Raji (cell line): Measurements from ENCODE around the gene CACNG7.

ENCODE experiments used
- POLR2A ChIP-seq: IDR thresholded peaks from 2 replicates; pipeline ENCODE4 v1.6.1; 2011; ENCODE audit warnings: low read depth, low read length, control low read depth; ENCODE audit not compliant: insufficient read depth

The CACNG7 gene, protein sequence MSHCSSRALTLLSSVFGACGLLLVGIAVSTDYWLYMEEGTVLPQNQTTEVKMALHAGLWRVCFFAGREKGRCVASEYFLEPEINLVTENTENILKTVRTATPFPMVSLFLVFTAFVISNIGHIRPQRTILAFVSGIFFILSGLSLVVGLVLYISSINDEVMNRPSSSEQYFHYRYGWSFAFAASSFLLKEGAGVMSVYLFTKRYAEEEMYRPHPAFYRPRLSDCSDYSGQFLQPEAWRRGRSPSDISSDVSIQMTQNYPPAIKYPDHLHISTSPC

DNA sequence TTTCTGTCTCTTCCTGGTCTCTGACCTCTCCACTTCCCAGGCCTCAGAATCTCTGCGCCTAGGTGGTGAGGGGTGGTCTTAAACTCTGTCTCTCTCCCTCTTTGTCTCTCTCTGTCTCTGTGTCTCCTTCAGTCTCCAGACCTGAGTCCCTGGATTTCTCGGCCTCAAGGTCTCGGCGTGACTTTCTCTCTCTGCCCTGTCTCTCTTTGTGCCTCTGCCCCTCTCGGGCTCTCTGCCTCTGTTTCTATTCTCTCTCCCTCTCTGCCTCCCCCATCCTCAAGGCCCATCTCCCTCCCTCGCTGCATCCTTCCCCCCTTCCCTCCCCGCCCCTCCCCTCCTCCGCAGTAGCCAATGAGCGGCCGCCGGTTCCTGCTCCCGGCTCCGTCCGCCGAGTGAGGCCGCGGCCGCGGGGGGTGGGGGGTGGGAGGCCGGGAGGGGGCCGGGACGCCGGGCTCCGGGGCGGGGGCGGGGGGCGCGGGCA lies at the start of gene CACNG7:
CACNG7 (plus strand) TSS at position 344 of the 481 bp plus-strand sequence. CDS start 3,554 bp downstream, outside the sequence.
- TF ChIP-seq POLR2A = no peak

DNA sequence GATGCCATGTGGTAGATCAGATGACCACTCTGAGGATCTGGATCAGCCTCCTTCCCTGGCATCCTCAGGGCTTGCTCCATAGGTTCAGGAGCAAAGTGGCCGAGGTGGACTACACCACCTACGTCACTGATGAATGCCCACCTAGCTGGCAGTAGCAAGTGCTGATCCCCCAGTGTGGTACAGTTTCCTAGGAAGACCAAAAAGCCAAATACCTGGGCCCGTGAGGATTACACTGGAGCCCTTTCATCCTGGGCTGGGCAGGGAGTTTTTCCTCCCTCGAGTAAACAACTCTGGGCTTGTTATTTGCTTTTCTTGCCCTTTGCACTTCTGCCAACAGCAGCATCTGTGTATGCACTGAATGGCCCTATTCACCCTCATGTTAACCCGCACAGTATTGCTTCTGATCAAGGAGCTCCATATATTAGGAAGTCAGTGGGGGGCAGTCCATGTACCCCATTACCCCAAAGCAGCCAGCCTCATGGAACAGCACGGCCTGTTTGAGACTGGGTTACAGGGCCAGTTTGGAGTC lies 44.7 kb upstream of the CACNG7 start:
- no peak for TF ChIP-seq POLR2A

DNA sequence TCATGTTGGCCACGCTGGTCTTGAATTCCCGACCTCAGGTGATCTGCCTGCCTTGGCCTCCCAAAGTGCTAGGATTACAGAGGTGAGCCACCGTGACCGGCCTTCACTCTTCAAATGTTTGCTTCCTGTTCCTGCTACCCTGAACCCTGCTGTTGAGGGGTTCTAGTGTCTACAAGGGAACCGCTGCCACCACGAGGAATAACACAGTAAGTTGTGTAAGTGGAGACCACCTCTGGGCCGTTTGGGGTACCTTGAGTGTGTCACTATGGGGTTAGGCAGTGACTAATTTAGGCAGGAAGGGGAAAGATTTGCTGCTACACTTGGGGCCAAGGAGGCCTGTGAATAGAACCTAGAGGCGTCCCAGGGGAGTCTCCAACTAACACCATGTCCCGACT lies 43.6 kb upstream of the CACNG7 start:
- no peak for TF ChIP-seq POLR2A

DNA sequence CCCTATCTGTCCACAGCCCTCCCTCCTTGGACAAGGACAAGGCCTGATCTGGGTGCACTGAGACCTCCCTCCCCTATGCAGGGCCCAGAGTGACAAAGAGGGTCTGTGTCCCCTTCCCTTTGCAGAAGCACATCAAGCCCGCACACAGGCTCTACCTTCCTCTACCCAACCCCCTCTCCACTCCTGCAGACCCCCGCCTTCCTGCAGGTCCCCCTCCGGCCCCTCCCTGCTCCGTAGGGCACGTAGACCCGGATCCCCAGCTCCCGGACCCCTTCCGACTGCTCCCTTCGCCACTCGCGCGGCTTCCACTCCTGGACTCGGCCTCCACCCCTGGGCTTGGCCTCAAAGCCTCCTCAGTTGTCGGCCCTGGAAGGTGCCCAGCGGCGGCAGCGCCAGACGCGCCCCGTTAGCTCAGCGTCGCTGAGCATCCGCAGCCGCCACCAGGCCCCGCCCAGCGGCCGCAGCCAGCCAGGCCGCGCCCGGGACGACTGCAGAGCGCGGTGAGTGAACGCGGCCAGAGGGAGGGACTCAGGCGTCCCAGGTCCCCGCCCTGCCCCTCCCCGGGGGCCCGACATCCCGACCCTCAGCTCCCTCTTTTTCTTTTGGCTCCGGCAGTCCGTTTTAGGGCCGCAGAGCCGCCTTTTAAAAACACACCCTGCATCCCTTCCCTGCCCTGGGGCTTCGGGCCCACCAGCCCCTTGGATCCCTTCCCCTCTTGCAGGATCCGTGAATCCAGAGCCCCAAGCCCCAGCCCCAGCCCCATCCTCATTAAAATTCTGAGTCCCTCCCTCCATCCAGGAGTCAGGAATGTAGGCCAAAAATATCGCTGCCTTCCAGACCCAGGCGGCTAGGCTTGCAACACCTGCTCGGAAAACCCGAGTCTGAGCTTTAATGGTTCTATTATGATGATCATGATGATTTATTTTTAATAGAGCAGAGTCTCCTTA lies 42.9 kb upstream of the CACNG7 start:
- TF ChIP-seq POLR2A = no peak

- TF ChIP-seq POLR2A = no peak
Measured at GRCh38 chr19:53866865-53867224, 42.2 kb upstream of the CACNG7 start.

GRCh38 chr19:53867225-53868090 lies 41.6 kb upstream of the CACNG7 start, which contains the start of gene MYADM:
Gene MYADM (plus strand): TSS chr19:53867883. CDS start chr19:53873530, 5,647 bp downstream.
- no peak for TF ChIP-seq POLR2A

DNA sequence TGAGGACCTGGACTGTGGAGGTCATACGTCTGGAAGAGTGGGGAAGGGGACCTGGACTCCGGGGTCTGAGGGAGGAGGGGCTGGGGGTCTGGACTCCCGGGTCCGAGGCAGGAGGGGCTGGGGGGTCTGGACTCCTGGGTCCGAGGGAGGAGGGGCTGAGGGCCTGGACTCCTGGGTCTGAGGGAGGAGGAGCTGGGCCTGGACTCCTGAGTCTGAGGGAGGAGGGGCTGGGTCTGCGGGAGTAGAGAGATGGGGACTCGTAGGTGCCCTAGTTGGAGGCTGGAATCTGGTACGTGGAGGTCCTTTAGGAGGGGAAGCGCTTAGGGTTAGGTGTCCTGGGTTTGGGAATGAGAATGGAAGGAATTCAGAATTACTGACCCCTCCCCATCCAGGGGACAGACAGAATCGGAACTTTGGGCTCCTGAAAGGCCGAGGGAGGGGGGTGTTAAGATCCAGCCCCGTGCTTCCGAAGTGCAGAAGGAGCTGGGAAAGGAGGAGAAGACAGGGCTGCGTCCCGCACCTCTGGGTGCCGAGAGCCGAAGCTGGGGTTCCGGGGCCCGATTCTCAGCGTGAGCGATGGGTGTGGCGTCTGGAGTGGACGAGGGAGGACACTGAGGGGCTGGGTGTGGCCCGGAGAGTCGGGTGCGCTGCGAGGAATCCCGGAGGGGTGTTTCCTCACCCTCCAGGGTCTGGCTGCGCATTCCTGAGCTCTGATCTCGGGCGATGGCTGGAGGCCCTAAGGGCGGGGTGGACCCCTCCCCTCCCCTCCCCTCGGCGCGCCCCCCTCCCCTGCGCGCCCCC lies 40.8 kb upstream of the CACNG7 start:
- TF ChIP-seq POLR2A = no peak; the same call in 1 of the 2 replicates

DNA sequence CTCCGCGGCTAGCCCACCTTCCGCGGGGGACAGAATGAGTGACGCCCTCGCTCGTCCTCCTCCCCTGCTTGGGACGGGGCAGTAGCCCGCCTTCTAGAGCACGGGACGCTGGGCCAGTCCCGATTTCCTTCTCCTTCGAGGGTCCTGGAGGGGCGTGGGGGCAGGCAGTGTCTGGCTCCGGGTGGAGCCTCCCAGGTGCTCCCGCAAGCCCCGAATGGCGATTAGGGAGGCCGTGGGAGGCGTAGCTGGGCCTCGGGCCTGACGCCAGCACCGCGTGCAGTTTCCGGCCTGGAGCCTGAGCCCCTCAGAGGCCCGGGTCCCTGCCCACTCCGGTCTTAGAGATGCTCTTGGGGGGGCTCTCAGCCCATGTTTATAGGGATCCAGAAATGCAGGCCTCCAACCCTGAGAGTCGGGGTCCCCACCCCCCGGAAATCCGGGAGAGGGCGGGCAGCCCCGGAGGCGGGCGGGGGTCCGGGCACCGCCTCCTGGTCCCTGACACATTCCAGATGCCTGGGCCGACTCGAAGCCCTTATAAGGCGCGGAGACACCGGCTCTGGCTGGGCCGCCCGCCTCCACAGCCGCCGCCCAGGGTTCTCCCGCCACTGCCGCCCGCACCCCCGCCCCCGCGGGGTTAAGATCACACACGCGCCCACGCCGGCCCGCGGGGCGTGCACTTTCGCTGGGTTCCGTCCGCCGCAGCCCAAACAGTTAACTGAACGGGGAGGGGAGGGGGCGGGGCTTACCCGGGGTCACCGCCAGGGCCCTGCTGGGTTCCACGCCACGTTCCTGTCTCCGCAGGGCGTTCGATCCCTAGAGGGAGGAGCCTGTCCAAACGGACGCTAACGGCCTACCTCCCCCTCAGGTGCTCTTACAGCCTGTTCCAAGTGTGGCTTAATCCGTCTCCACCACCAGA lies 39.9 kb upstream of the CACNG7 start:
- TF ChIP-seq POLR2A = peak; percentile 41

DNA sequence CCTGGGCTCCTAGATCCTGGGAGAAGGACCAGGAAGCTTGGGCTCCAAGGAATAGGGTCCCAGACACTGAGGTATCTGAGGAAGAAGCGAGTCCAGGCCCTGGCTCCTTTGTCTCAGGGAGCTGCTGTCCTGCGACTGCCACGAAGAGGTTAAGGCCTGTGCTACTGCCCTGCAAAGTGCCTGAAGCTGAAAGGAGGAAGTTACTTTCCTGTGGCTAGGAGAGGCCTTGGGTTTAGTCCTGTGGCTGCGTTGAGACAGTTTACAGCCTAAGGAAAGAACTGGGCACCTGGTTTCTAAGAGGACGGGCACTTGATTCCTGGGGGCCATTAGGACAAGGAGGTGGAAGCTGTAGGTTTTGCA lies 38.6 kb upstream of the CACNG7 start:
- no peak for TF ChIP-seq POLR2A

DNA sequence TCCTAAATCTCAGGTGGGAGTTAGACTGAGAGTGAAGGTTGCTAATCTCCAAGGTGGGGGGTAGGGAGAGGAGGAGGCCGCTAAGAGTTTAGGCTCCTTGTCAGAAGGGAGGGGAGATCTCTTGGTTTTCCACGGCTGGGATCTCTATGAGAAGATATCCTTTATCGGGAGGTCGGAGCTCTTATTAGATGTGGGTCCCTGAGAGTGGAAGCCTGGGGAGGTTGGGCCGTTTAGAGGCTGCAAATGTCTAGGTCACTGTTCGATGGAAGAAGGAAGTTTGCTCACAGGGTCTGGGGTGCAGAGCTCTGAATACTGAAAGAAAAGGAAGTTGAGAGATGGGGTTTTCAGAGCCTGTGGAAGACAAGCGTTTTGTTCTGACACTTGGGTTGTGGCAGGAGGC lies 37.6 kb upstream of the CACNG7 start:
- no peak for TF ChIP-seq POLR2A

DNA sequence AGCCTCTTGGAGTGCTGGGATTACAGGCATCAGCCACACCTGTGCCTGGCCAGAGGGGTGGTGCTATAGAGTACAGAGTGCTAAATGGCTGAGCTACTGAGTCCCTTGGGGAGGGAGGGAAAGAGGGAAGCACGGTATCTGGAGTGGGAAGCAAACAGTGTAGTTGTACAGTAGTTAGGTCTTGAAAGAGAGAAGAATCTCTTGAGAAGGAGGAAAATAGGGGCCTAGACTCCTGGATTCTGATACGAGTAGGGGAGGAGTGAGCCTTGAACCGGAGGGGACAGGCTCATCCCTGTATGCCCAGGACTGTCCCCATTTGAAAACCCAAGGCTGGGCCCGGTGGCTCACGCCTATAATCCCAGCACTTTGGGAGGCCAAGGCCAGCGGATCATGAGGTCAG lies 36.3 kb upstream of the CACNG7 start:
- TF ChIP-seq POLR2A = no peak

DNA sequence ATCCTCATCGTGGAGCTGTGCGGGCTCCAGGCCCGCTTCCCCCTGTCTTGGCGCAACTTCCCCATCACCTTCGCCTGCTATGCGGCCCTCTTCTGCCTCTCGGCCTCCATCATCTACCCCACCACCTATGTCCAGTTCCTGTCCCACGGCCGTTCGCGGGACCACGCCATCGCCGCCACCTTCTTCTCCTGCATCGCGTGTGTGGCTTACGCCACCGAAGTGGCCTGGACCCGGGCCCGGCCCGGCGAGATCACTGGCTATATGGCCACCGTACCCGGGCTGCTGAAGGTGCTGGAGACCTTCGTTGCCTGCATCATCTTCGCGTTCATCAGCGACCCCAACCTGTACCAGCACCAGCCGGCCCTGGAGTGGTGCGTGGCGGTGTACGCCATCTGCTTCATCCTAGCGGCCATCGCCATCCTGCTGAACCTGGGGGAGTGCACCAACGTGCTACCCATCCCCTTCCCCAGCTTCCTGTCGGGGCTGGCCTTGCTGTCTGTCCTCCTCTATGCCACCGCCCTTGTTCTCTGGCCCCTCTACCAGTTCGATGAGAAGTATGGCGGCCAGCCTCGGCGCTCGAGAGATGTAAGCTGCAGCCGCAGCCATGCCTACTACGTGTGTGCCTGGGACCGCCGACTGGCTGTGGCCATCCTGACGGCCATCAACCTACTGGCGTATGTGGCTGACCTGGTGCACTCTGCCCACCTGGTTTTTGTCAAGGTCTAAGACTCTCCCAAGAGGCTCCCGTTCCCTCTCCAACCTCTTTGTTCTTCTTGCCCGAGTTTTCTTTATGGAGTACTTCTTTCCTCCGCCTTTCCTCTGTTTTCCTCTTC lies 35.1 kb upstream of the CACNG7 start:
- TF ChIP-seq POLR2A = no peak
